C4-2B (cell line): Measurements from ENCODE around the gene PROSER1.
"Not testable (repeated sequence)": the region's sequence is repeated elsewhere in the genome, so short reads cannot be mapped to it uniquely, and the experiment has no call there.

Source experiments
- ZFX ChIP-seq: fragments of 450-650 bp; IDR thresholded peaks from 2 replicates; pipeline ENCODE4 v1.6.1; 2017
- TF ChIP-seq, protein P1 (sequence below): fragments of 450-650 bp; conservative IDR thresholded peaks from 2 replicates; pipeline ENCODE4 v1.5.1; 2017; ENCODE audit warnings: mild to moderate bottlenecking

DNA sequence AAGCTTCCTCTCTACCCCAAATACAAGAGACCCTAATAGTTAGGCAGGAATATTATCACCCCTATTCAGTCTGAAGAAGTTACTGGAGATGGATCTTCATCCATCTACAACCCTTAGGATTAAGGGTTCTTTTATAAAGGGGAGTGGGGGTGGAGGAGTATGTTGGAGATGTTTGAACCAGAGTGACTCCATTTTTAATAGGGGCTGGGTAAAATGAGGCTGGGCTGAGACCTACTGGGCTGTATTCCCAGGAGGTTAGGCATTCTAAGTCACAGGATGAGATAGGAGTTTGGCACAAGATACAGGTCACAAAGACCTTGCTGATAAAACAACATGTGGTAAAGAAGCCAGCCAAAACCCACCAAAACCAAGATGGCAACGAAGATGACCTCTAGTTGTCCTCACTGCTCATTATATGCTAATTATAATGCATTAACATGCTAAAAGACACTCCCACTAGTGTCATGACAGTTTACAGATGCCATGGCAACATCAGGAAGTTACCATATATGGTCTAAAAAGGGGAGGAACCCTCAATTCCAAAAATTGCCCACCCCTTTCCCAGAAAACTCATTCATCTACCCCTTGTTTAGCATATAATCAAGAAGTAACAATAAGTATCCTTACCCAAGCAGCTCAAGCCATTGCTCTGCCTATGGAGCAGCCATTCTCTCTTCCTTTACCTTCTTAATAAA lies 48.5 kb upstream of the PROSER1 start:
- TF ChIP-seq, protein P1, sequence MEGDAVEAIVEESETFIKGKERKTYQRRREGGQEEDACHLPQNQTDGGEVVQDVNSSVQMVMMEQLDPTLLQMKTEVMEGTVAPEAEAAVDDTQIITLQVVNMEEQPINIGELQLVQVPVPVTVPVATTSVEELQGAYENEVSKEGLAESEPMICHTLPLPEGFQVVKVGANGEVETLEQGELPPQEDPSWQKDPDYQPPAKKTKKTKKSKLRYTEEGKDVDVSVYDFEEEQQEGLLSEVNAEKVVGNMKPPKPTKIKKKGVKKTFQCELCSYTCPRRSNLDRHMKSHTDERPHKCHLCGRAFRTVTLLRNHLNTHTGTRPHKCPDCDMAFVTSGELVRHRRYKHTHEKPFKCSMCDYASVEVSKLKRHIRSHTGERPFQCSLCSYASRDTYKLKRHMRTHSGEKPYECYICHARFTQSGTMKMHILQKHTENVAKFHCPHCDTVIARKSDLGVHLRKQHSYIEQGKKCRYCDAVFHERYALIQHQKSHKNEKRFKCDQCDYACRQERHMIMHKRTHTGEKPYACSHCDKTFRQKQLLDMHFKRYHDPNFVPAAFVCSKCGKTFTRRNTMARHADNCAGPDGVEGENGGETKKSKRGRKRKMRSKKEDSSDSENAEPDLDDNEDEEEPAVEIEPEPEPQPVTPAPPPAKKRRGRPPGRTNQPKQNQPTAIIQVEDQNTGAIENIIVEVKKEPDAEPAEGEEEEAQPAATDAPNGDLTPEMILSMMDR, result not testable (repeated sequence)
- TF ChIP-seq ZFX, result not testable (repeated sequence)
